Prostate gland (tissue), 2 donors: ENCODE data around the gene INMT. TPM values are rescaled to one million over a fixed set of nuclear protein-coding genes. Genes with fewer than 3 reads are reported as not detected.

ENCODE experiments used
- DNase-seq: peaks from one replicate; pipeline ENCODE4 v3.0.0-alpha.2; 2019; ENCODE audit warnings: low spot score
- H3K27ac ChIP-seq, 2 donors: fragments of 200-600 bp; sonication (generic); 2 replicates each; pipeline ENCODE4 v1.5.1; 2017 to 2019
- H3K27me3 ChIP-seq: fragments of 200-600 bp; sonication (generic); replicated peaks from 2 replicates; pipeline ENCODE4 v1.5.1; 2019; ENCODE audit not compliant: insufficient read depth
- H3K36me3 ChIP-seq, 2 donors: fragments of 200-600 bp; sonication (generic); 1 replicate in 1 of 2; 2 replicates in 1 of 2; pipeline versions ENCODE4 v1.5.1 to v1.8.1; 2017 to 2019
- H3K4me1 ChIP-seq: fragments of 200-600 bp; sonication (generic); replicated peaks from 2 replicates; pipeline ENCODE4 v1.5.1; 2019
- H3K4me3 ChIP-seq, 2 donors: fragments of 200-600 bp; sonication (generic); 2 replicates each; pipeline ENCODE4 v1.5.1; 2017 to 2019
- H3K9me3 ChIP-seq: fragments of 200-600 bp; sonication (generic); 2 replicates; pipeline ENCODE4 v1.5.1; 2017
- POLR2A ChIP-seq: fragments of 450-650 bp; IDR thresholded peaks from one replicate; pipeline ENCODE4 v1.6.1; 2016; ENCODE audit warnings: antibody characterized with exemption, mild to moderate bottlenecking
- POLR2AphosphoS5 ChIP-seq: sonication (generic); formaldehyde crosslinking; IDR thresholded peaks from one replicate; pipeline ENCODE4 v1.6.1; 2017; ENCODE audit warnings: antibody characterized with exemption
- WGBS: methylation state at CpG from one replicate; pipeline ENCODE4 v1.1.5; 2018; 5-methylcytosine and 5-hydroxymethylcytosine counted together
- intact Hi-C: fragments of 100-400 bp; cut with DNase I; formaldehyde crosslinking; loops from one replicate; pipeline ENCODE4 v1.14.2; 2022
- total RNA-seq, 2 donors: library from RNA; depleted of rRNA; stranded (reverse); fragments of >200 nt; gene quantifications; one replicate each; pipeline ENCODE4 v1.1.0, GENCODE V29; 2016
- TF ChIP-seq, protein P1 (sequence below), 4 experiments: fragments of 200-600 bp in 2 of 4; fragments of 450-650 bp in 2 of 4; sonication (generic) in 2 of 4; IDR thresholded peaks; 1 replicate in 3 of 4; 2 replicates in 1 of 4; pipeline ENCODE4 v1.5.1; 2016 to 2019; ENCODE audit warnings: antibody characterized with exemption in 4 of 4, mild to moderate bottlenecking in 2 of 4, moderate library complexity in 2 of 4

Gene INMT
- total RNA-seq, 2 donors from 2014 or later = 41.4 to 132 TPM

DNA sequence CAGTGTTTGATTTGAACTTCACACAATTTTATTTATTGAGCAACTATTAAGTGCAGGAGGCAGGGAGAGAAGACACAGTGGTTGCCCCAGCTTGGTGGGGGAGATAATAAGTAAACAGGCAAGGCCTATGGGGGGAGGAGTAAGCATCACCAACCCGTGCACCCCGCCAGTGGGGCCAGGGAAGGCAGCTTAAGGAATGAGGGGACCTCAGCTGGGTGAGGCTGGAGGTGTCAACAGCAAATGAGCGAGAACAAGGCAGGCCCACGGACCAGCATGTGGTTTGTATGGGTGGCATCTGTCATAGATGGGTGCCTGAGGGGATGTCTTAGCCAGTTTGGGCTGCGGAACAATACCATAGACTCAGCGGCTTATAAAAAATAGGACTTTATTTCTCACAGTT, 45.6 kb upstream of the INMT start:
- WGBS = 90% methylated on average over 6 of the region's 6 CpGs
- no peaks in the 10 kb centered on the region for H3K9me3 ChIP-seq
- no peaks in the 10 kb centered on the region for H3K4me1 ChIP-seq
- no peak for DNase-seq
- TF ChIP-seq POLR2A (no peak), POLR2AphosphoS5 (no peak)
- TF ChIP-seq, protein P1, sequence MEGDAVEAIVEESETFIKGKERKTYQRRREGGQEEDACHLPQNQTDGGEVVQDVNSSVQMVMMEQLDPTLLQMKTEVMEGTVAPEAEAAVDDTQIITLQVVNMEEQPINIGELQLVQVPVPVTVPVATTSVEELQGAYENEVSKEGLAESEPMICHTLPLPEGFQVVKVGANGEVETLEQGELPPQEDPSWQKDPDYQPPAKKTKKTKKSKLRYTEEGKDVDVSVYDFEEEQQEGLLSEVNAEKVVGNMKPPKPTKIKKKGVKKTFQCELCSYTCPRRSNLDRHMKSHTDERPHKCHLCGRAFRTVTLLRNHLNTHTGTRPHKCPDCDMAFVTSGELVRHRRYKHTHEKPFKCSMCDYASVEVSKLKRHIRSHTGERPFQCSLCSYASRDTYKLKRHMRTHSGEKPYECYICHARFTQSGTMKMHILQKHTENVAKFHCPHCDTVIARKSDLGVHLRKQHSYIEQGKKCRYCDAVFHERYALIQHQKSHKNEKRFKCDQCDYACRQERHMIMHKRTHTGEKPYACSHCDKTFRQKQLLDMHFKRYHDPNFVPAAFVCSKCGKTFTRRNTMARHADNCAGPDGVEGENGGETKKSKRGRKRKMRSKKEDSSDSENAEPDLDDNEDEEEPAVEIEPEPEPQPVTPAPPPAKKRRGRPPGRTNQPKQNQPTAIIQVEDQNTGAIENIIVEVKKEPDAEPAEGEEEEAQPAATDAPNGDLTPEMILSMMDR (IDR thresholded peaks at IDR 0.05) = no peak
- no peak overlapping the region for H3K4me3 ChIP-seq
- no peaks in the 10 kb centered on the region for H3K27me3 ChIP-seq
- intact Hi-C loops = no loop called here
- H3K27ac ChIP-seq = no peak overlapping the region
- H3K36me3 ChIP-seq = no peaks in the 10 kb centered on the region

DNA sequence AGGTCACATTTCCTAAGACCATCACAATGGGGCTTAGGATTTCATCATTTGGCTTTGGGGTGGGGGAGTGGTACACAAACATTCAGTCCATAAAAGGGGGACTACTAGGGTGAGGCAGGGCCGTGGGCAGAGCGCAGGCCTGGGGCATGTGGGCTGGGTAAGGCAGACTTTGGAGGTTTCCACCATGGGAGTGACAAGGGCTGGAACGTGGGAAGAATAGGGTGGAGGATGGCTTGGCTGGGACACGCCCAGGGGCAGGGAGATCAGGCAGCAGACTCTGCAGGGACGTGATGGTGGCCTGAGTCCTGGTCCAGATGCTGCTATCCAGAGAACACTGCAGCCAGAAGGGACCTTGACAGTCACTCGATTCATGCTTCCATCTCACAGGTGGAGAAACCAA, 45.0 kb upstream of the INMT start:
- TF ChIP-seq POLR2AphosphoS5 (no peak), POLR2A (no peak)
- TF ChIP-seq, protein P1 (IDR thresholded peaks at IDR 0.05) = no peak
- Histone ChIP-seq H3K36me3 (no peaks in the 10 kb centered on the region), H3K27me3 (no peaks in the 10 kb centered on the region), H3K9me3 (no peaks in the 10 kb centered on the region), H3K27ac (no peak overlapping the region), H3K4me1 (no peaks in the 10 kb centered on the region), H3K4me3 (no peak overlapping the region)
- no peak for DNase-seq
- intact Hi-C loops = no loop called here
- WGBS = 84% methylated on average over 6 of the region's 6 CpGs

DNA sequence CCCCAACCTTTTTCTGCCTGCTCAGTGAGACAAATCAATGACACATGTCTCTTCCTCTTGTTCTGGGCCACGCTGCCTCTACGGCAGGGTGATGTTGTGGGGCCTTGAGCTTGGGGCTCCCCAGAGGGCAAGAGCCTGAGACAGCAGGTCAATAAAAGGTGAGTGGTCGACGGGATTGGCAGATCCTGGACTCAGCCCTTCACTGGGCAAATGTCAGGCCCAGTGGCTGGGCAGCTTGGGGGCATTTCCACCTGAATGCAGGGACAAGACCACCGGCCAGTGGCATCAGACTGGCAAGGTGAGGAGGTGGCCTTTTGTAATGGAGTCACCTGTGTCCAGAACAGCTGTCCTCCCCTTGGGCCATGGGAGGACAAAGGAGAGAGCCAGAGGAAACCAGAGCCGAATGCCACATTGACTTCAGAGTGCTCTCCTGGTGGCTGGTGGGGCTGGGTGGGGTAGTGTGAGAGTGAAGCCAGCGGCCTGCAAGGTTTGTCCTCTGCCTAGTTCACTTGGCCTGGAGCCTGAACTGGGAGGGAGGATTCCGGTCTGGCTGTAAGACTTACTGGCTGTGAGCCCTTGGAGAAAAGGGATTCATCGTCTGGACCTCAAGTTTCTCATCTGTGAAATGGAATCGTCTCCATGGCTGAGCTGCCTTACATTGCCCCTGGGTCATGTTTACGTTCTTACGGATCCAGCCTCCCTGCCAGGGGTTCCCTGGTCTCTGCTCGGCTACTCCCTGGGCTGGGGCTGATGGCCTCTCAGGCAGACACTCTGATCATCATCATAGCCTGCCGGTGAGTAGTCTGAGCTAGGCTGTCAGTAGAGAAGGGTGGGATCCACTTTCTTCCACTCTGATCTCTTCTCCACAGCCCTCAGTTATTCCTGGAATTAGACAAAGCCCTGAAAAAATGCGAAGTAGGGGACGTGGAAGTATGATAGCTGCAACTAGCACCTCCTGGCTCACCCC, 44.3 kb upstream of the INMT start:
- intact Hi-C loops = no loop called here
- Histone ChIP-seq H3K4me3 (no peak overlapping the region), H3K9me3 (no peaks in the 10 kb centered on the region), H3K27ac (no peak overlapping the region), H3K36me3 (no peaks in the 10 kb centered on the region), H3K4me1 (no peaks in the 10 kb centered on the region), H3K27me3 (no peaks in the 10 kb centered on the region)
- TF ChIP-seq, protein P1 (IDR thresholded peaks at IDR 0.05) = no peak
- TF ChIP-seq POLR2AphosphoS5 (no peak), POLR2A (no peak)
- DNase-seq = no peak
- 73% methylated on average over 16 of the region's 16 CpGs for WGBS

DNA sequence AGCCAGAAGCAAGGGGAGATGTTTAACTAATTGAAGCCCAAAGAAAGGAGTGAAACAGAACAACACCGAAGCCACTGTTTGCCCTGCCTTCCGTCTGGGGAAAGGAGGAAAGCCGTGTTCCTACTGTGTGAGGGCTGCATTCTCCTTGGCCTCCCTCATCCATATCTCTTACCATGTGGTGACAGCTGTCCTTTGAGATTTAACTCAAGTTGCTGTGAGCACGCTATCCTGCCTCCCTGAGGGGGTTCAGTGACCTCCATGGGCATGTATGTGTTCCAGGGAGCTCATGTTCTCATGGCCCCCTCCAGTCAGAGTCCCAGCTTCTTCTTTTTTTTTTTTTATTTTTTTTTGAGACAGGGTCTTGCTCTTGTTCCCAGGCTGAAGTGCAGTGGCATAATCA, 43.5 kb upstream of the INMT start:
- Histone ChIP-seq H3K4me3 (no peak overlapping the region), H3K4me1 (no peaks in the 10 kb centered on the region), H3K9me3 (no peaks in the 10 kb centered on the region), H3K27ac (no peak overlapping the region), H3K27me3 (no peaks in the 10 kb centered on the region), H3K36me3 (no peaks in the 10 kb centered on the region)
- 85% methylated on average over 4 of the region's 4 CpGs for WGBS
- intact Hi-C loops = no loop called here
- DNase-seq = no peak
- TF ChIP-seq POLR2AphosphoS5 (no peak), POLR2A (no peak)
- TF ChIP-seq, protein P1 (IDR thresholded peaks at IDR 0.05) = no peak

DNA sequence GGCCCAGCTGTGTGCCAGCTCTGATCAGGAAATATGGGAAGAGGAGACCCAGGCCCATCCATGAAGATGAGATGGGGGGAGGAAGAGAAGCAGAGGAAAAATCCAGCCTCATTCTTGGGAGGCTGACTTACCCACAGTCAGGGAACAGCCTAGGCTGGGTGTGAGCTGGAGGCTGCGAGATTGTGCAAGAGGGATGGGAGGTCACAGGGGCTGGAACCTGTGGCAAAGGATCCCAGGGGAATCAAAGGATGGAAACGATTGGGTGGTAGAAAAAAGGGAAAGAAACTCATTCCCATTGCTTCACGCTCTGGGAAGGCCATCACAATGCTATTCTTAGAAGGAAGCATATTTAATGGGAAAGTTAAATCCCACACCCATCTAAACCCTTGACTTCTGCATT, 43.0 kb upstream of the INMT start:
- intact Hi-C loops = no loop called here
- TF ChIP-seq POLR2A (no peak), POLR2AphosphoS5 (no peak)
- TF ChIP-seq, protein P1 (IDR thresholded peaks at IDR 0.05) = no peak
- Histone ChIP-seq H3K4me1 (no peaks in the 10 kb centered on the region), H3K27ac (no peak overlapping the region), H3K36me3 (no peaks in the 10 kb centered on the region), H3K4me3 (no peak overlapping the region), H3K9me3 (no peaks in the 10 kb centered on the region), H3K27me3 (no peaks in the 10 kb centered on the region)
- 79% methylated on average over 3 of the region's 3 CpGs for WGBS
- DNase-seq = no peak
